GM19240 (cell line): ENCODE measurements around the gene HECW1.
"Not testable (repeated sequence)": the region's sequence is repeated elsewhere in the genome, so short reads cannot be mapped to it uniquely, and the experiment has no call there.

Experiments
- DNase-seq: peaks from one replicate; pipeline ENCODE4 v3.0.0; 2011; ENCODE audit warnings: low spot score; ENCODE audit not compliant: insufficient read length

The HECW1 gene

DNA sequence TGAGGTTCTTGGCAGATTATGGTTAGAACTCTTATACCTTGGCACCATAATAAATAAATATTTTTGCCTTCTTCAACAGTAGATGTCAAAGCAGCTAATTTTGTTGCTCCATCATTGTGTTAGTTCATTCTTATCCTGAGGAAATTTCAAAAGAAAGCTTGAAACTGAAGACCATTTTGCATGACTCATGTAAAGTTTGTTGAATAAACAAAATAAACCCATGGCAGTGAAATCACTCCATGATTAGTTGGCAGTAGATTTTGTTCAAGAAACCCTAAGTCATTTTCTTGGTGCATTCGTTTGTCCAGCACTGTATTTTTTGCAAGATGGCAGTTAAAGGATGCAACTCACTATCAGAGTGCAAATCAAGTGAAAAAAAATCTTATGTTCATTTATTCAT, 91.6 kb downstream of the HECW1 start:
- no peak for DNase-seq

DNA sequence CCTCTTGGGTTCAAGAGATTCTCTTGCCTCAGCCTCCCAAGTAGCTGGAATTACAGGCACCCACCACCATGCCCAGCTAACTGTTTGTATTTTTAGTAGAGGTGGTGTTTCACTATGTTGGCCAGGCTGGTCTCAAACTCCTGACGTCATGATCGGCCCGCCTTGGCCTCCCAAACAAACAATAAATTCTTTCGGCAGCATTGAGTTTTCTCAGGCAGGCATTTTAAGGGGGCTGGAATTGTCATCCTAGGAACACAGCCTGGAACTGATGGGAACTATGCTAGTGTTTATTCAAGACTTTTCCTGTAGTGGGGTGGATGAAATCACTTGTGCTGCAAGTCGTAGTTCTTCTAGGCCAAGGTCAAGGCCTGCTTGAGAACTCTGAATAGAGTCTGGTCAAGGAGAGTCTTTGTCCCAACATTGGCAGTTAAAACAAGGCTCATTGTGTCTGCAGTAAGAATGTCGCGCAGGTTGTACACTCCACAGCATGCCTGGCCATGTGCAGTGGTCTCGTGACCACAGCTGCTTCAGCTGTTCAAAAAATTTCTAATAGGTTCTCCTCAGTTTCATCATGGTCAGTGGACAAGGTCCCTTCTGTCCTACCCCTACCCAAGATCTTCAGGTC, 92.8 kb downstream of the HECW1 start:
- no peak for DNase-seq

DNA sequence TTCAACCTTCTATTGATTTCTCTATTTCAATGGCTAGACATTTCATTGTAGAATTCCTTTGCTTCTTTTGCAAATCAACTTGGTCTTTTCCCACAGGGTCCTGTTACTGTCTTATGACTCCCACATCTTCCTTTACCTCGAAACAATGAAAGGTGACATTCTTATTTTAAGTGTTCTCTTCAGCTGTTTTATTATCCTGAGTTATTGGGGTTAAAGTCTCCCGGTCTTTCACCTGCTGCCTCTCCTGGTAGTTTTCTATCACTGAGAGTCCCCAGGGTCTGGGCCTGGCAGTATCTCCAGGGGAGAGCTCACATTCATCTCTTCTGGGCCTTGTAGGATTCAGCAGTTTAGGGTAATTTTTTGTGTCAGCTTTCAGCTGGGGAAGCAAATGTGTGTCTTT, 95.8 kb downstream of the HECW1 start:
- DNase-seq = no peak

DNA sequence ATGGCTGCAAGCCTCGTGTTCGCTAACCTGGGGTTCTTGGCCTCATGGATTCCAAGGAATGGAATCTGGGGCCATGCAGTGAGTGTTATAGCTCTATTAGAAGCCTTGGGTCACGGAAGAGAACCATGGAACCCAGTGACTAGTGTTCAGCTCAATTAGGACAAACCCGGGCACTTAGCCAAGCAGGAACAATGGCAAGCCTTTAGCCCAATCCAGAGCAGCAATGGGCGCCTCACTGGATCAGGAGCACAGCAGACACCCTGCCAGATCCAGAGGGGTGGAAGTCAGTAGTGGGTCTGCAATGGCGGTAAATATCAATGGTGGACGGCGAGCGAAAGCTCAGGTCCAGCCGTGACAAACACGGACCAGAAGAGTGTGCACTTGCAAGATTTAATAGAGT, 98.1 kb downstream of the HECW1 start:
- not testable (repeated sequence) for DNase-seq

DNA sequence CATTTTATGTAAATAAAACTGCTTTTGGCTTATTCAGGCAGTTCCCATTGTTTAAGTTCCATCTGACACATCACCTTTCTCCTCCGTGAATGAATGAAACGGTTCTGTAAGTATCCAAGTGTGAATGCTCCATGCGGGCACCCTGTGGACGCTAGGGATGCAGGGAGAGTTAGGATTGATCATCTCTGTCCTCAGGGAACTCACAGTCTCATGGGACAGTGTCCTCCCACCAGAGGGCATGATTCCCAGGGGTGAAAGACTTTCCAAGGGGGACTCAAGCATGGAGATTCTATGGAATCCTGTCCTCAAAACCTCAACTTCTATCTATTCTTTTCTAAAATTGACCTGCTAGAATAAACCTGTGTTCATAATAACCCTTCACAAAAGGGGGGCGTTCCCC, 98.8 kb downstream of the HECW1 start:
- DNase-seq = no peak

DNA sequence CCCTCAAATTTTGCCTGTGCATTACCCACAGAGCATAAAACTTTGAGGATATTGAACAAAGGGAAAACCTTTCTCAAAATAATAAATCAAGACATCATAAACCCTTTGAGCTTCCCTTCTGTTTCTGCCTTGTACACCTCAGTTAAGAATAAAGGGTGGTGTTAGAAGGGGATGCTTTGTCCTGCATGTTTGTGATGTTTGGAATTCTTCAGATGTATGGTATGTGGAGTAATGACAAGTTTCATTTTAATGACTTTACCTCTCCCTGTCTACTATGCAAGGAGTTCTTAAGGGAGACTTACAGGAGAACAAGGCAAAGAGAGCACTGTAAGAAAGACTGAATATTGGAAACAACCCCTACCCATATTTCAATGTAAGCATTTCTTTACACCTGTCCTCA, 99.2 kb downstream of the HECW1 start:
- DNase-seq = no peak

DNA sequence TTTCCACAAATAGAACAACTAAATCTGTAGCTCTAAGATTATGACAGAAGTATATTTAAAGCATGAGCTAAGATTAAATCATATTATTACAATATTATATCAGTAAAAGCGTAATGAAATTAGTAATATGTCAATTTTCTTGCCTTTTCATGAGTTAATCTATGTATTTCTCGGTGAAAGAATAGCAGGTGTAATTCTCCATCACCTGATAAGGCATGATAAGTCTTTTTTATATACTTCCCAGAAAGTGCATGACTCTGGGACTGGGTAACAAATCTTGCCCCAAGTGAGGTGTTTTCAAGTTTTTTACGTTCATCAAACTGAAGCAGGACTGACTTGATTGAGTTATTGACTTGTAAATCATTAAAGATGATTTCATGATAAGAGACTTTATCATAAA, 100.5 kb downstream of the HECW1 start:
- no peak for DNase-seq

DNA sequence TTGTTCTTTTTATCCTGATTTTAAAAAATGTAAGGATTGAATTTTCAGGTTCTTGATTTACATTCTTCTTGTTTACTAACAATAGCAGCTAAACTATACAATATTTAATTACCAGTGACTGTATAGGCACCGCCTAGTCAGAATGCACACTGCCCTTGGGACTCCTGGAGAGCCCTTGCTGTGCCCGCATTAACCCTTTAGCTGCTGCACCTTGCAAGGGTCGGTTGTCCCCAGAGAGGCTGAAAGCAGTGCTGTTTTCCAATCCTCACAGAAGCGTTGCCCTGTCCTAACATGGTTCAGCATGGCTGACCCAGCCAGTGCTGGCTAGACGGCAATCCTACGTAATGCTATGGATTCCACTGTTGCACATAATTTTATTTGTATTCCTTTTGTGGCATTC, 102.6 kb downstream of the HECW1 start:
- no peak for DNase-seq

DNA sequence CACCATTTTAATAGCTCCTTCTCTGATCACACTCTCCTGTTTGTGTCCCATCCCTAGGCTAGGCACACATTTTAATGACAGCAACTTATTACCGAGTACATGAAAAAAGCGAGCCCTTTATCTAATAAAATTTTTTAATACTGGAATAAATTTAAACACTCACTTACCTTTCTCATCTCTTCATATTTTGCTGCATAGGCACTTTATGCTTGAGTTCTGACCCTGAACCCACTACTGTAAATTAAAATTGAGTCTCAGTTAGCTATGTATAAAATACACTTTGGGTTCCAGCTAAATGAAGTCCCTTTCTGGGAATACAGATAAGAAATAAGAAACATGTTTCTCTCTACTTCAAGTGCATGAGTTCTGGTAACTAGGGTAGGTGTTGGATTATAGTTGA, 104.6 kb downstream of the HECW1 start:
- no peak for DNase-seq

DNA sequence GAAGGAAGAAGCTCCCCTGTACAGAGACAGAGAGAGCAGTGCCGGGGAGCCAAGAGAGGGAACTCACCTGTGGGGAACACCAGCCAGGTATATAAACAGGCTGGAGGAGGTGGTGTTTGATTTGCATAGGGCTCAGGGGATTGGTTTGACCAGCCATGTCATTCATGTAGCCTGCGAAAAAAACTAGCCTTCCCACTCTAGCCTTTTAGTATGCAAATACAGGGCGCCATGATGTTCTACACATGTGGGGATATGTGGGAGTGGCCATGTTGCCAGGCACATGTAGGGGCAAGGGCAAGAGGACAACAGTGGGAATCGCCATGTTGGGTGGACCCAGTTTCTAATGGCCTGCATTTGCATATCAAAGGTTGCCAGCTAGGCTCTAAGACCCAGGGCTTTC, 106.5 kb downstream of the HECW1 start:
- DNase-seq = not testable (repeated sequence)

DNA sequence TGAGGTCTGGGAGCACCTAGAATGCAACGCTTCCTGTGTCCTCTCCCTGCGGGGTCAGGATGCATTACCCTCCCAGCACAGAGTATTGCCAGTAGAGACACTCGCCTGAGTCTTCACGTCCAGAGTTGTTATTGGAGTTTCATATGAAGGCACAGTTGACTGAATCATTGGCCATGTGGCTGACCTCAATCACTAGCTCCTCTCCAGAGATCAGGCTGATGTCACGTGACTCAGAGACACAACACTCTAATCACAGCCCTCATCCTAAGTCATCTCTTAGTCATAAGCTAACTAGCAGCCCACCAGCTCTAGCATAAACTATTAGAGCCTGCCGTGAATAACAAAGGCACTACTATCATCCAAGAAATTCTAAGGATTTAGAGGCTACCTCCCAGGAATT, 107.8 kb downstream of the HECW1 start:
- DNase-seq = no peak

DNA sequence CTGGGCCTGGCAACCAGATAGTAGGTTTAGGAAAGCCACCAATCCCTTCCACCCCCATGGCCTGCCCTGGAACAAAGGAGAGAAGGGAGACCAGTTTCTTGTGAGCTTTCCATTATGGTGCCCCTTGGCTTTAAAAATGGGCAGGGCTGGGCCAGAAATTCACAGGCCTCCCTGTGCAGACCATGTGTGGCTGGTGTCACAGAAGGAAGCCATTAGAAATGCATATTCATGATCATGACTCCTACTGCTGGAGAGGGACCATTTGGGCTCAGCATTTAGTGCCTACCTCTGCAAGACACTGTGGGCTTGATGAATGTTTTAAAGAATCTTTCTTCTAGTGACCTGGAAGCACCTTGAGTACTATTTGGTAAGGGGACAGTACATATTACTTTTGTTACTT, 108.3 kb downstream of the HECW1 start:
- no peak for DNase-seq

DNA sequence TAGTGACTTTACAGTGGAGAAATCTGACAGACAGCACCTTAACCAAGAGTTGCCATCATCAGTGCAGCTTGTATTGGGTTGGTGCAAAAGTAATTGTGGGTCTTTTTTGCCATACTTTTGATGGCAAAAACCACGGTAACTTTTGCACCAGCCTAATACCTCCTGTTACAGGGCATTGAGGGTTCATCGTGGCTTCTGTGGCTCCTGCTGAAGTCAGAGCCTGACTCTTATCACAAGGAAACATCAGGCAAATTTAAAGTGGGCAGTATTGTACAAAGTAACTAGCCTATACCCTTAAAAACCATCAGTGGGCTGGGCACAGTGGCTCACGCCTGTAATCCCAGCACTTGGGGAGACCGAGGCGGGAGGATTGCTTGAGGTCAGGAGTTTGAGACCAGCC, 117.4 kb downstream of the HECW1 start:
- DNase-seq = no peak

DNA sequence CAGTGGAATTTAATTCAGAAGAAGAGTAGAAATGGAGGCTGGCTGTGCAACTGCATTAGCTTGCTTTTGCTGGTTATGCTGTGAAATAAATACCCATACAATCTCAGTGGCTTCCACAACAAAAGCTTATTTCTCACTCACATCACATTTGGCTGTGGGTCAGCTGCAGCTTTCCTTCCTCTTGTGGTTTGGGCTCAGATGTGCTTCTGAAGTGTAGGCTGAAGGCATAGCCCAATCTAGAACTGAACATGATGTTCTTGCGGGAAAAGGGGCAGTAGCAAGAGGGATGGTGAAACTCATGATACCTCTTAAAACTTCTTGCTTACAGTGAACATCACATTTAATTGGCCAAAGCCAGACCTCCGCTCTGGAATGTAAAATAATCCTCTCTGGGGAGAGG, 119.9 kb downstream of the HECW1 start:
- DNase-seq = no peak

DNA sequence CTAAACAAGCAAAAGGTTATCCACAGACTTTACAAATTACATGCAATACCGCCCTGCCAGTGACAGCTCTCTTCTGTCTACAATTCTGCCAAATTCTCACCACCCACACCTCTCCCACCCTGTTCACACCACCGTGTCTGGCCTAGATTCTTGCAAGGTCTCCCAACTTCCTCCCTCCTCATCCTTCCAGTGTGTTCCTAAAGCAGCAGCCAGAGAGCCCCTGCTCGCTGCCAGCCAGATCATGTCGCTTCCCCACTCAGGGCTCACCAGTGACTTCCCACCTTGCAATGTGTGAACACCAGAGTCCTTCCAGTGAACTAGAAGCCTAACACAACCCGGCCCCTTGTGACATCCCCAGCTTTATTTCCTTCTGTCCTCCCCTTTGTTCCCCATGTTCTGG, 121.6 kb downstream of the HECW1 start:
- no peak for DNase-seq

DNA sequence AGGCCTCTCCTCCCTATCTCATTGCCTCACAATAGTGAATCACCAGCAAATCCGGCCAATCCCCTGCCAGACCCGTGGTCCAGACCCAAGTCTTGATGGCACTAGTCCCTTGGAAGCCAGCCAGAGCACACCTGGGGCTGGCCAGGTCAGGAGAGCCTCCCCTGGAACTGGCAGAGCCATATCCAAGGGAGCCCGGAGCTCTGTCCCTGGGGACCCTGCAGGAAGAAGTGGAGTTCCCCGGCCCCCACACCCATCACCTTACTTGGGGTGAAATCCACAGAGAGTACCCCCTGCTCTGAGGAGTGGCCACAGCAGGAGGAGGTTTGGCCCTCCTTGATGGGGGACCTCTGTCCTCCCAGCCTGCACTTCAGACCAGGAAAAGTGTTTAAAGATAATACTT, 122.5 kb downstream of the HECW1 start:
- DNase-seq = no peak

DNA sequence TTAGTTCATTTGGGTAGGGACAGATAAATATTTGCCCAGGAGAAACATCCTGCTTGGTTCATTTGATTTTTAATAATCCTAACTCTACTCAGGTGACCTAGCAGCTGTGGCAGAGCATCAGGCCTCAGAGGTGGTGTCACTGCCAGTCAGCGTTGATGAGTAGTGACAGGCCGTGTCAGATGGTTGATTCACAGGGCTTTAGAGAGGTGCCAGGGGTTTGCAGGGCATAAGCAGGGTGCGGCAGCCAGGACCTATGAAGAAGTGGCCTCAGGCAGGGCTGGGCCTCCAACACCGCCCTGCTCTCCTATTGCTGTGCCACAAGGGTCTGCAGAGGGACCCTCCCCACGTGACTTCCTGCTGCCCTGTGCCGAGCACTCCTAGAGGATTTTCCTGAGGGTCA, 128.1 kb downstream of the HECW1 start:
- DNase-seq = no peak

DNA sequence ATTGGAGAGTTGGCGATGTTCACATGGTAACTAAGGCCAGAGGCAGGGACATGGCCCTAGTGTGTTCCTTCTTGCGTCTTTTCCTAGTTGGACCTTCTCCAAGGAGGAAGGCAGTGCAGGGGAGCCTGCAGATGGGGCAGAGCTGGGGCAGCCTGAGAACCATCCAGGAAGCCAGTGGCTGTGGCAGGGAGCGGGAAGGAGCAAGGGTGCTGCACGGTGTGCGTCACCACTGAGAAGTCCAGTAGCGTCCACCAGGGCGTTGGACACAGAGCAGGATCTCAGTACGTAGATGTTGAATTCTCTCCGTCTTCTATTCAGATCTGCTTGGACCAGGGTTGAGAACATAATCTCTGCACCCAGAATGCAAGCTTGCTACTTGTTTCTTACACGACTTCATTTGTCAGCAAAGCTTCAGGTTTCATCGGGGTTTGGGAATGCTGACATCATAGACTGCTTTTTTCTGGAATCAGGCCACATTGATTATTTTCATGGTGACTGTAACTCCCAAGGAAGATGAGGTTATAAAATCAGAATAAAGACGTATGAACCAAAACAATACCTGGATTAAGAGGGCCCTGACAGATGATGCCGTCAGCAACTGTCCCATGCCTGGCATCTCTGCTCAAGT, 130.3 kb downstream of the HECW1 start:
- DNase-seq = no peak

DNA sequence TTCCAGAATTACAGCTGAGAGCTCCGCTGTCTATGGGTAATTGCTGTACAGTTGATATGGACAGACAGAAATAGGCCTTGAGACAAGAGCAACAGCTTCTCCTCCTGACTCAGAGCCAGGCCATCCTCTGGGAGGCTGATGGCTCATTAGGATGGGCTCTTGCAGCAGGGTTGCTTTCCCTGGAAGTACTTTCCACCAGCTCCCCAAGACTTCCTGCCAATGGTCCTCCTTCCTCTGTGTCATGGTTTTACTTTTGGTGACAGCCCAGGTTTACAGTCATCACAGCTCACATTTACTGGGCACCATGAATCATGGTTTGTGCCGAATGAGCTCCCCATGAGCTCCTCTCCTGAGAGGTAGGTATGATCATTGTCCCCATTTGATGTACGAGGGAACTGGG, 131.8 kb downstream of the HECW1 start:
- DNase-seq = no peak

DNA sequence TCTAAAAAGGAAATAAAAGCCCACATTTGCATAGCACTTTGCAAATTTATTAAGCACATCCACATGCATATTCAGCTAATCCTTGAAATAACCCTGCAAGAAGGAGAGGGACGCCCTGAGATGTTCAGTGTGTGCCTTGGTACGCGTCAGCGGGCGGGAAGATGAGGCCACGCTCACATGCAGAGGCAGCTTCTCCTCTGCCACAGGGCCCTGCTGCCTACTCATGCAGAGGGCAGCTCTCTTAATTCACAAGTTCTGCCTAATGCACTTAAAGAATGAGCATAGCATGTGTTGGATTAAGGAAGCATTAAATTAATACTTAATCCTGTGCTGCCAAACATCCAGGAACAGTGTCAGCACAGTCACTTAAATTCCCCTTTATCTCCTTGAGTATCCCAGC, 132.3 kb downstream of the HECW1 start:
- no peak for DNase-seq

DNA sequence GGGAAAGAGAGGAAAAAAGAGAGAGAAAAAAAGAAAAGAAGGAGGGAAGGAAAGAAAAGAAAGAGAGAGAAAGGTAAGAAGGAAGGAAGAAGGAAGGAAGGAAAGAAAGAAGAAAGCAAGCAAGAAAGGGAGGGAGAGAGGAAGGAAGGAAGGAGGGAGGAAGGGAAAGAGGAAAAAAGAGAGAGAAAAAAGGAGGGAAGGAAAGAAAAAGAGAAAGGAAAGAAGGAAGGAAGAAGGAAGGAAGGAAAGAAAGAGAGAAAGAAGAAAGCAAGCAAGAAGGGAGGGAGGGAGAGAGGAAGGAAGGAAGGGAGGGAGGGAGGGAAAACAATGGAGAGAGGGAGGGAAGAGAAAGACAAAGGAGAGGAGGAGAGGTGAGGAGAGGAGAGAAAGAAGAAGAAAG, 135.3 kb downstream of the HECW1 start:
- no peak for DNase-seq

DNA sequence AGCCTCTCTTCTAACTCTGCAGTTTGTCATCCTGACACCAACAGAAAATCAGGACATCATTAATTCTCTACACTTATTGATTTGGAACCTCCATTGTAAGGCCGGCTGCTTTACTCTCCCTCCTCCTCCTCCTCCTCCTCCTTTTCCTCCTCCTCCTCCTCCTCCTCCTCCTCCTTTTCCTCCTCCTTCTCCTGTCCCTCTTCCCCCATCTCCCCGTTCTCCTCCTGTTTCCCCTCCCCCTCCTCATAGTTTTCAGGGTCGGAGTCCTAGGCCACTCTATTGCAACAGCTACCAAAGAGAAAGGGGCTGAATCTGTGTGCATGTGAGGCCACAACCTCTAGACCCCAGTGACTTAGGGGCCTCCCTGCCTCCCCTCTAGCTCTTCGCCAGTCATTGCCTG, 136.1 kb downstream of the HECW1 start:
- no peak for DNase-seq

DNA sequence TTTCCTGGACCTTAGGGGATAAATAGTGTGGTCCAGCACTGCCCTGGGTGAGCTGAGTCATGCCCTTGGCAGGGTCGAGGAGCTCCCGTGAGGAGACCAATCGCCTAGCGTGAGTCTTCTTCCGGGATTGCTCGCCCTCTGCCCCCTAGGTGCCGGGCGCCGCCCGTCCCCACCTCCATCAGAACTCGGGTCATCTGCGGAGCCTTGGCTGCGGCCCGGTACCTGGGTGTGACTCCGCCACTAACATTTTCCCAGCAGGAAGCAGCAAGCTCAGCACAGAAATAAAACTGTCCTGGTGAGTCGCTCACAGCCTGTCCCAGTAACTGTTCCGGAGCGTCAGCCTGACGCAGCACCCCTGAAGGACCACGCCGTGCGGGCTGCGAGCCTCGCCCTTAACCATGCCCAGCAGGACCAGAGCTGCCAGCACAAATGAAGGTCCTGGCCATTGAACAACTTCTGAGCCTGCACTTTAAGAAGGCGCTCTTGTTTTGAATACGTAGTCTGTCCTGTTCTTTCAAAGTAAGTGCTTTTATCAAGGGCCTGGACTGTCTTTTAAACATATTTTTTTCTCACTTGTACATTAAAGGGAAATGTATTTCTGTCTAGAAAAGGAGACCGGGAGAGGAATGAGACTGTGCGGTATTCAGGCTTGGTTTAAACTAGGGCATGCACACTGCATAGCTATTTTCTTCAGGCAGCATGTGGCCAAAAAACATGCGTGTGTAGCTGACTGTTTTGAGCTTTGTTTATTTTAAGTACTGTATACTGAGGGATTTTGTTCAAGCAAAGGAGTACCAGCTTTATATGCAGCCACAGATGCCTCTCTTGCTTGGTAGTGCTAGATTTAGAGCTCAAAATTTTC, 136.7 kb downstream of the HECW1 start:
- no peak for DNase-seq
